ENCODE data around the gene UMODL1. TPM values are rescaled to one million over a fixed set of nuclear protein-coding genes. Genes with fewer than 3 reads are reported as not detected.
A peak's percentile ranks its signal among the peaks of the same experiment; 100 is the strongest.

The UMODL1 gene
- total and polyA plus RNA-seq, 8 donors = 0.02 to 0.06 TPM; not detected in 6

GRCh38 chr21:42163511-42163863 is 92.4 kb downstream of the UMODL1 start:
- Histone ChIP-seq H3K36me3 (no peaks in the 10 kb centered on the region), H3K4me3 (no peak overlapping the region), H3K4me1 (no peaks in the 10 kb centered on the region), H3K27me3 (no peaks in the 10 kb centered on the region), H3K9me3 (no peaks in the 10 kb centered on the region), H3K27ac (no peak overlapping the region)
- 89 to 91% methylated on average over 10 of the region's 10 CpGs for WGBS, 2 donors
- no peak for TF ChIP-seq CTCF (IDR thresholded peaks at IDR 0.05)
- no peak for FAIRE-seq
- peak in 1 of 6 donors; percentile 43 for DNase-seq
- peak in 1 of 4 donors; percentile 19 for ATAC-seq
- intact Hi-C loops (cut with DNase I) = no loop called here

- intact Hi-C loops (cut with DNase I) = no loop called here
- no peak overlapping the region for H3K27ac ChIP-seq
- H3K9me3 ChIP-seq = no peaks in the 10 kb centered on the region
- 46 to 49% methylated on average over 7 of the region's 7 CpGs for WGBS, 2 donors
- DNase-seq (peak in 5 of 6 donors; percentile 23 to 66 (median 53)), FAIRE-seq (no peak), ATAC-seq (peak; percentile 66 to 96 (median 88))
- no peaks in the 10 kb centered on the region for H3K36me3 ChIP-seq
- no peaks in the 10 kb centered on the region for H3K27me3 ChIP-seq
- no peaks in the 10 kb centered on the region for H3K4me1 ChIP-seq
- TF ChIP-seq CTCF (IDR thresholded peaks at IDR 0.05) = peak in 3 of 4 donors; percentile 9 to 20 (median 9)
- no peak overlapping the region for H3K4me3 ChIP-seq
These were observed 93.1 kb downstream of the UMODL1 start for GRCh38 chr21:42164064-42164789.

- WGBS, 2 donors = 61 to 65% methylated on average over 4 of the region's 4 CpGs
- peak; percentile 73 for FAIRE-seq
- peak in 1 of 4 donors; percentile 12 for ATAC-seq
- DNase-seq = peak in 1 of 6 donors; percentile 7
- H3K4me1 ChIP-seq = no peaks in the 10 kb centered on the region
- H3K27ac ChIP-seq = no peak overlapping the region
- H3K36me3 ChIP-seq = no peaks in the 10 kb centered on the region
- H3K27me3 ChIP-seq = no peaks in the 10 kb centered on the region
- no peak for TF ChIP-seq CTCF (IDR thresholded peaks at IDR 0.05)
- H3K9me3 ChIP-seq = no peaks in the 10 kb centered on the region
- intact Hi-C loops (cut with DNase I) = no loop called here
- no peak overlapping the region for H3K4me3 ChIP-seq
These were observed 93.7 kb downstream of the UMODL1 start for GRCh38 chr21:42164818-42165217.

DNA sequence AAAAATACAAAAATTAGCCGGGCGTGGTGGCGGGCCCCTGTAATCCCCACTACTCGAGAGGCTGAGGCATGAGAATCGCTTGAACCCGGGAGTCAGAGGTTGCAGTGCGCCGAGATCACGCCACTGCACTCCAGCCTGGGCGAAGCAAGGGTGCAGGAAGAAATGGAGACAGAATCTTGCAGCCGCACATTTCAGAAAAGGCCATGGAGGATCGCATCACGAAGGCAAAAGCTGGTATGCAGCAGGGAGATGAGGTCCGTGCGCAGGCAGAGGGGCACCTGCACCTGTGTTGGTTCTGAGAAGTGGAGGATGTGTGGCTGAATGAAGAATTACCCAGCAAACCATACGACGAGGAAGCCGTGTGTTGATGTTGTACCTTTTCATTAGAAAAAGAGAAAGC is 94.8 kb downstream of the UMODL1 start:
- Histone ChIP-seq H3K4me3 (no peak overlapping the region), H3K27ac (no peak overlapping the region), H3K9me3 (no peaks in the 10 kb centered on the region), H3K4me1 (no peaks in the 10 kb centered on the region), H3K27me3 (no peaks in the 10 kb centered on the region), H3K36me3 (no peaks in the 10 kb centered on the region)
- no peak for ATAC-seq
- no peak for FAIRE-seq
- no peak for TF ChIP-seq CTCF (IDR thresholded peaks at IDR 0.05)
- intact Hi-C loops (cut with DNase I) = no loop called here
- WGBS, 2 donors = 83 to 89% methylated on average over 18 of the region's 18 CpGs
- peak in 1 of 6 donors; percentile 2 for DNase-seq

DNA sequence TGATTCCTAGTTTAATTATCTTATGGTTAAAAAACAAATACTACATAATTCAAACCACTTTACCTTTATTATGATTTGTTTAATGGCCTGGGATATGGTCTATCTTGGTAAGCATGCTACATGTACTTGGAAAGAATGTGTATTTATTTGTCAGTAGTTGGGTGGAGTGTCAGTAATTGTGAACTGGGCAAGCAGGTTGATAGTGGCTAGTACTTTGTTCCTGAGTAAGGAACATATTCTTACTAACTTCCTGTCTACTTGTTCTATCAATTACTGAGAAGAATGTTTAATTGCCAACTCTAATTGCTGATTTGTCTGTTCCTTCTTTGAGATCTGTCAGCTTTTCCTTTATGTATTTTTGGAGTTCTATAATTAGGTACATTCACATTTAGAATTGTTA is 98.6 kb downstream of the UMODL1 start:
- Histone ChIP-seq H3K4me3 (no peak overlapping the region), H3K27me3 (no peaks in the 10 kb centered on the region), H3K27ac (no peak overlapping the region), H3K9me3 (no peaks in the 10 kb centered on the region), H3K36me3 (no peaks in the 10 kb centered on the region), H3K4me1 (no peaks in the 10 kb centered on the region)
- intact Hi-C loops (cut with DNase I) = no loop called here
- DNase-seq (no peak), ATAC-seq (peak in 1 of 4 donors; percentile 34), FAIRE-seq (no peak)
- no peak for TF ChIP-seq CTCF (IDR thresholded peaks at IDR 0.05)

All from pancreas (tissue), 10 donors.